ENCODE data around the gene ITPR1. TPM values are rescaled to one million over a fixed set of nuclear protein-coding genes. Genes with fewer than 3 reads are reported as not detected.

The ITPR1 gene
- total and polyA plus RNA-seq, 4 donors, result 3.7 to 39.4 (median 8.2) TPM

DNA sequence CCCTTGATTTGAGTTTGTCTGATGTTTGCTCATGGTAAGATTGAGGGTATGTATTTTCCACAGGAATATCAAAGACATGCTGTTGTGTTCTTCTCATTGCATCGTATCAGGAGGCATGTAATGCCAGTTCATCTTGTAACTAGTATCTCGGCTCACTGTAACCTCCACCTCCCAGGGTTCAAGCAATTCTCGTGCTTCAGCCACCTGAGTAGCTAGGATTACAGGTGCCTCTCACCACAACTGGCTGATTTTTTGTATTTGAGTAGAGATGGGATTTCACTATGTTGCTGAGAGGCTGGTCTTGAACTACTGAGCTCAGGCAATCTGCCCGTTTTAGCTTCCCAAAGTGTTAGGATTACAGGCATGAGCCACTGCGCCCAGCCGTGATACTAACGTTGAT lies 323.2 kb downstream of the ITPR1 start:
- DNase-seq (ENCODE audit: low spot score), result no peak
- 98% methylated on average over 7 of the region's 7 CpGs for WGBS
- Histone ChIP-seq H3K27me3 (ENCODE audit: control insufficient read depth in 4 of 4, insufficient read depth in 4 of 4, low read length in 3 of 4) (no peaks in the 10 kb centered on the region), H3K4me3 (ENCODE audit: low read depth in 1 of 3, low read length in 3 of 3) (no peak overlapping the region), H3K9ac (ENCODE audit: low read depth in 1 of 2, low read length in 2 of 2) (no peak overlapping the region), H3K27ac (ENCODE audit: low read depth in 1 of 2, low read length in 2 of 2) (no peak overlapping the region), H3K9me3 (ENCODE audit: control insufficient read depth in 4 of 4, low read length in 3 of 4) (peaks cover 0 to 3% (median 0%) of the 10 kb centered on the region in 4 donors), H3K36me3 (ENCODE audit: control insufficient read depth in 4 of 4, insufficient read depth in 3 of 4, low read depth in 1 of 4, low read length in 3 of 4) (peaks cover 3 to 15% (median 6%) of the 10 kb centered on the region in 4 donors), H3K4me1 (ENCODE audit: control insufficient read depth in 4 of 4, insufficient read depth in 4 of 4, low read length in 3 of 4) (no peaks in the 10 kb centered on the region)
- TF ChIP-seq FOXA1 (IDR thresholded peaks at IDR 0.05), result no peak
- TF ChIP-seq, protein P1, sequence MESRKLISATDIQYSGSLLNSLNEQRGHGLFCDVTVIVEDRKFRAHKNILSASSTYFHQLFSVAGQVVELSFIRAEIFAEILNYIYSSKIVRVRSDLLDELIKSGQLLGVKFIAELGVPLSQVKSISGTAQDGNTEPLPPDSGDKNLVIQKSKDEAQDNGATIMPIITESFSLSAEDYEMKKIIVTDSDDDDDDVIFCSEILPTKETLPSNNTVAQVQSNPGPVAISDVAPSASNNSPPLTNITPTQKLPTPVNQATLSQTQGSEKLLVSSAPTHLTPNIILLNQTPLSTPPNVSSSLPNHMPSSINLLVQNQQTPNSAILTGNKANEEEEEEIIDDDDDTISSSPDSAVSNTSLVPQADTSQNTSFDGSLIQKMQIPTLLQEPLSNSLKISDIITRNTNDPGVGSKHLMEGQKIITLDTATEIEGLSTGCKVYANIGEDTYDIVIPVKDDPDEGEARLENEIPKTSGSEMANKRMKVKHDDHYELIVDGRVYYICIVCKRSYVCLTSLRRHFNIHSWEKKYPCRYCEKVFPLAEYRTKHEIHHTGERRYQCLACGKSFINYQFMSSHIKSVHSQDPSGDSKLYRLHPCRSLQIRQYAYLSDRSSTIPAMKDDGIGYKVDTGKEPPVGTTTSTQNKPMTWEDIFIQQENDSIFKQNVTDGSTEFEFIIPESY (IDR thresholded peaks at IDR 0.05), result no peak
- TF ChIP-seq, protein P2, sequence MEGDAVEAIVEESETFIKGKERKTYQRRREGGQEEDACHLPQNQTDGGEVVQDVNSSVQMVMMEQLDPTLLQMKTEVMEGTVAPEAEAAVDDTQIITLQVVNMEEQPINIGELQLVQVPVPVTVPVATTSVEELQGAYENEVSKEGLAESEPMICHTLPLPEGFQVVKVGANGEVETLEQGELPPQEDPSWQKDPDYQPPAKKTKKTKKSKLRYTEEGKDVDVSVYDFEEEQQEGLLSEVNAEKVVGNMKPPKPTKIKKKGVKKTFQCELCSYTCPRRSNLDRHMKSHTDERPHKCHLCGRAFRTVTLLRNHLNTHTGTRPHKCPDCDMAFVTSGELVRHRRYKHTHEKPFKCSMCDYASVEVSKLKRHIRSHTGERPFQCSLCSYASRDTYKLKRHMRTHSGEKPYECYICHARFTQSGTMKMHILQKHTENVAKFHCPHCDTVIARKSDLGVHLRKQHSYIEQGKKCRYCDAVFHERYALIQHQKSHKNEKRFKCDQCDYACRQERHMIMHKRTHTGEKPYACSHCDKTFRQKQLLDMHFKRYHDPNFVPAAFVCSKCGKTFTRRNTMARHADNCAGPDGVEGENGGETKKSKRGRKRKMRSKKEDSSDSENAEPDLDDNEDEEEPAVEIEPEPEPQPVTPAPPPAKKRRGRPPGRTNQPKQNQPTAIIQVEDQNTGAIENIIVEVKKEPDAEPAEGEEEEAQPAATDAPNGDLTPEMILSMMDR (IDR thresholded peaks at IDR 0.05; ENCODE audit: low read depth, low read length, missing input control), result no peak
- TF ChIP-seq EGR1 (IDR thresholded peaks at IDR 0.05; ENCODE audit: low read depth in 2 of 2), result no peak
- no peak for TF ChIP-seq RAD21 (IDR thresholded peaks at IDR 0.05)
- TF ChIP-seq NR2F2 (IDR thresholded peaks at IDR 0.05), result no peak
- no peak for TF ChIP-seq HNF4G (IDR thresholded peaks at IDR 0.05)
- TF ChIP-seq JUND (IDR thresholded peaks at IDR 0.05), result no peak
- no peak for TF ChIP-seq YY1 (IDR thresholded peaks at IDR 0.05)
- no peak for TF ChIP-seq HNF4A (conservative IDR thresholded peaks at IDR 0.05)
- TF ChIP-seq RXRA (IDR thresholded peaks at IDR 0.05), result no peak
- no peak for TF ChIP-seq TAF1 (conservative IDR thresholded peaks at IDR 0.05)
- TF ChIP-seq, protein P3, sequence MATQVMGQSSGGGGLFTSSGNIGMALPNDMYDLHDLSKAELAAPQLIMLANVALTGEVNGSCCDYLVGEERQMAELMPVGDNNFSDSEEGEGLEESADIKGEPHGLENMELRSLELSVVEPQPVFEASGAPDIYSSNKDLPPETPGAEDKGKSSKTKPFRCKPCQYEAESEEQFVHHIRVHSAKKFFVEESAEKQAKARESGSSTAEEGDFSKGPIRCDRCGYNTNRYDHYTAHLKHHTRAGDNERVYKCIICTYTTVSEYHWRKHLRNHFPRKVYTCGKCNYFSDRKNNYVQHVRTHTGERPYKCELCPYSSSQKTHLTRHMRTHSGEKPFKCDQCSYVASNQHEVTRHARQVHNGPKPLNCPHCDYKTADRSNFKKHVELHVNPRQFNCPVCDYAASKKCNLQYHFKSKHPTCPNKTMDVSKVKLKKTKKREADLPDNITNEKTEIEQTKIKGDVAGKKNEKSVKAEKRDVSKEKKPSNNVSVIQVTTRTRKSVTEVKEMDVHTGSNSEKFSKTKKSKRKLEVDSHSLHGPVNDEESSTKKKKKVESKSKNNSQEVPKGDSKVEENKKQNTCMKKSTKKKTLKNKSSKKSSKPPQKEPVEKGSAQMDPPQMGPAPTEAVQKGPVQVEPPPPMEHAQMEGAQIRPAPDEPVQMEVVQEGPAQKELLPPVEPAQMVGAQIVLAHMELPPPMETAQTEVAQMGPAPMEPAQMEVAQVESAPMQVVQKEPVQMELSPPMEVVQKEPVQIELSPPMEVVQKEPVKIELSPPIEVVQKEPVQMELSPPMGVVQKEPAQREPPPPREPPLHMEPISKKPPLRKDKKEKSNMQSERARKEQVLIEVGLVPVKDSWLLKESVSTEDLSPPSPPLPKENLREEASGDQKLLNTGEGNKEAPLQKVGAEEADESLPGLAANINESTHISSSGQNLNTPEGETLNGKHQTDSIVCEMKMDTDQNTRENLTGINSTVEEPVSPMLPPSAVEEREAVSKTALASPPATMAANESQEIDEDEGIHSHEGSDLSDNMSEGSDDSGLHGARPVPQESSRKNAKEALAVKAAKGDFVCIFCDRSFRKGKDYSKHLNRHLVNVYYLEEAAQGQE (IDR thresholded peaks at IDR 0.05), result no peak
- no peak for TF ChIP-seq SP1 (IDR thresholded peaks at IDR 0.05)
- TF ChIP-seq, protein P4, sequence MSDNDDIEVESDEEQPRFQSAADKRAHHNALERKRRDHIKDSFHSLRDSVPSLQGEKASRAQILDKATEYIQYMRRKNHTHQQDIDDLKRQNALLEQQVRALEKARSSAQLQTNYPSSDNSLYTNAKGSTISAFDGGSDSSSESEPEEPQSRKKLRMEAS (IDR thresholded peaks at IDR 0.05), result no peak
- TF ChIP-seq, protein P5, sequence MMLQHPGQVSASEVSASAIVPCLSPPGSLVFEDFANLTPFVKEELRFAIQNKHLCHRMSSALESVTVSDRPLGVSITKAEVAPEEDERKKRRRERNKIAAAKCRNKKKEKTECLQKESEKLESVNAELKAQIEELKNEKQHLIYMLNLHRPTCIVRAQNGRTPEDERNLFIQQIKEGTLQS (IDR thresholded peaks at IDR 0.05), result no peak
- no peak for TF ChIP-seq FOXA2 (IDR thresholded peaks at IDR 0.05)
- no peak for TF ChIP-seq GABPA (IDR thresholded peaks at IDR 0.05 in 1 of 2, conservative IDR thresholded peaks at IDR 0.05 in 1 of 2)
